ENCODE results near the gene TSPY9.
"Not testable (repeated sequence)": the region's sequence is repeated elsewhere in the genome, so short reads cannot be mapped to it uniquely, and the experiment has no call there.

DNA sequence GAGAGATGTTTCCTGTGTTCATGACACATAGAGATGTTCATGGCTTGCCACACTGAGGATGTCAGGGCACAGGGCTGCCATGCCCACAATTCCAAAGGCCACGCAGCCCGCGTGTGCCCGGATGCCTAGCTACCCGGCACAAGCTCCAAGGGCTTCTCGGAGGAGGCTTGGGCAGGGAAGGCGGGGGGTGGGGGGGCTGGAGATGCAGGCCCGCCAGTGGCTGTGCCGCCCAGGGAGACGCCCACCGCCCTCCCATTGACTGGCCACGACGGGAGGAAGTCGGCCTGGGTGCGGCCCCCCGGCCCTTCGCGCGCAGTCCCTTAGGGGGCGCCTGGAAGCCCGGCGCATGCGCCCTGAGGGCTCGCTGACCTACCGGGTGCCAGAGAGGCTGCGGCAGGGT lies 40.5 kb downstream of the TSPY9 start, which contains the start of gene TSPY10:
- TF ChIP-seq, protein P1, sequence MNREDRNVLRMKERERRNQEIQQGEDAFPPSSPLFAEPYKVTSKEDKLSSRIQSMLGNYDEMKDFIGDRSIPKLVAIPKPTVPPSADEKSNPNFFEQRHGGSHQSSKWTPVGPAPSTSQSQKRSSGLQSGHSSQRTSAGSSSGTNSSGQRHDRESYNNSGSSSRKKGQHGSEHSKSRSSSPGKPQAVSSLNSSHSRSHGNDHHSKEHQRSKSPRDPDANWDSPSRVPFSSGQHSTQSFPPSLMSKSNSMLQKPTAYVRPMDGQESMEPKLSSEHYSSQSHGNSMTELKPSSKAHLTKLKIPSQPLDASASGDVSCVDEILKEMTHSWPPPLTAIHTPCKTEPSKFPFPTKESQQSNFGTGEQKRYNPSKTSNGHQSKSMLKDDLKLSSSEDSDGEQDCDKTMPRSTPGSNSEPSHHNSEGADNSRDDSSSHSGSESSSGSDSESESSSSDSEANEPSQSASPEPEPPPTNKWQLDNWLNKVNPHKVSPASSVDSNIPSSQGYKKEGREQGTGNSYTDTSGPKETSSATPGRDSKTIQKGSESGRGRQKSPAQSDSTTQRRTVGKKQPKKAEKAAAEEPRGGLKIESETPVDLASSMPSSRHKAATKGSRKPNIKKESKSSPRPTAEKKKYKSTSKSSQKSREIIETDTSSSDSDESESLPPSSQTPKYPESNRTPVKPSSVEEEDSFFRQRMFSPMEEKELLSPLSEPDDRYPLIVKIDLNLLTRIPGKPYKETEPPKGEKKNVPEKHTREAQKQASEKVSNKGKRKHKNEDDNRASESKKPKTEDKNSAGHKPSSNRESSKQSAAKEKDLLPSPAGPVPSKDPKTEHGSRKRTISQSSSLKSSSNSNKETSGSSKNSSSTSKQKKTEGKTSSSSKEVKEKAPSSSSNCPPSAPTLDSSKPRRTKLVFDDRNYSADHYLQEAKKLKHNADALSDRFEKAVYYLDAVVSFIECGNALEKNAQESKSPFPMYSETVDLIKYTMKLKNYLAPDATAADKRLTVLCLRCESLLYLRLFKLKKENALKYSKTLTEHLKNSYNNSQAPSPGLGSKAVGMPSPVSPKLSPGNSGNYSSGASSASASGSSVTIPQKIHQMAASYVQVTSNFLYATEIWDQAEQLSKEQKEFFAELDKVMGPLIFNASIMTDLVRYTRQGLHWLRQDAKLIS (CRISPR knock-in tag; IDR thresholded peaks at IDR 0.05) = not testable (repeated sequence)
- TF ChIP-seq ZSCAN31 (CRISPR knock-in tag; IDR thresholded peaks at IDR 0.05; ENCODE audit: low read depth); RBAK (CRISPR knock-in tag; IDR thresholded peaks at IDR 0.05): not testable (repeated sequence)
- TF ChIP-seq, protein P2, sequence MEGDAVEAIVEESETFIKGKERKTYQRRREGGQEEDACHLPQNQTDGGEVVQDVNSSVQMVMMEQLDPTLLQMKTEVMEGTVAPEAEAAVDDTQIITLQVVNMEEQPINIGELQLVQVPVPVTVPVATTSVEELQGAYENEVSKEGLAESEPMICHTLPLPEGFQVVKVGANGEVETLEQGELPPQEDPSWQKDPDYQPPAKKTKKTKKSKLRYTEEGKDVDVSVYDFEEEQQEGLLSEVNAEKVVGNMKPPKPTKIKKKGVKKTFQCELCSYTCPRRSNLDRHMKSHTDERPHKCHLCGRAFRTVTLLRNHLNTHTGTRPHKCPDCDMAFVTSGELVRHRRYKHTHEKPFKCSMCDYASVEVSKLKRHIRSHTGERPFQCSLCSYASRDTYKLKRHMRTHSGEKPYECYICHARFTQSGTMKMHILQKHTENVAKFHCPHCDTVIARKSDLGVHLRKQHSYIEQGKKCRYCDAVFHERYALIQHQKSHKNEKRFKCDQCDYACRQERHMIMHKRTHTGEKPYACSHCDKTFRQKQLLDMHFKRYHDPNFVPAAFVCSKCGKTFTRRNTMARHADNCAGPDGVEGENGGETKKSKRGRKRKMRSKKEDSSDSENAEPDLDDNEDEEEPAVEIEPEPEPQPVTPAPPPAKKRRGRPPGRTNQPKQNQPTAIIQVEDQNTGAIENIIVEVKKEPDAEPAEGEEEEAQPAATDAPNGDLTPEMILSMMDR (CRISPR knock-in tag; IDR thresholded peaks at IDR 0.05) = not testable (repeated sequence)
- TF ChIP-seq, protein P3, sequence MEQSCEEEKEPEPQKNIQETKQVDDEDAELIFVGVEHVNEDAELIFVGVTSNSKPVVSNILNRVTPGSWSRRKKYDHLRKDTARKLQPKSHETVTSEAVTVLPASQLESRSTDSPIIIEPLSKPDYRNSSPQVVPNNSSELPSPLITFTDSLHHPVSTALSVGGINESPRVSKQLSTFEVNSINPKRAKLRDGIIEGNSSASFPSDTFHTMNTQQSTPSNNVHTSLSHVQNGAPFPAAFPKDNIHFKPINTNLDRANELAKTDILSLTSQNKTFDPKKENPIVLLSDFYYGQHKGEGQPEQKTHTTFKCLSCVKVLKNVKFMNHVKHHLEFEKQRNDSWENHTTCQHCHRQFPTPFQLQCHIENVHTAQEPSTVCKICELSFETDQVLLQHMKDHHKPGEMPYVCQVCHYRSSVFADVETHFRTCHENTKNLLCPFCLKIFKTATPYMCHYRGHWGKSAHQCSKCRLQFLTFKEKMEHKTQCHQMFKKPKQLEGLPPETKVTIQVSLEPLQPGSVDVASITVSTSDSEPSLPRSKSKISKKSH (CRISPR knock-in tag; IDR thresholded peaks at IDR 0.05; ENCODE audit: borderline replicate concordance) = not testable (repeated sequence)
